ENCODE data around the gene GRPEL1. TPM values are rescaled to one million over a fixed set of nuclear protein-coding genes. Genes with fewer than 3 reads are reported as not detected.
A peak's percentile ranks its signal among the peaks of the same experiment; 100 is the strongest.

The GRPEL1 gene
- polyA plus RNA-seq, 3 donors = 44.1 to 49.6 (median 45.4) TPM

DNA sequence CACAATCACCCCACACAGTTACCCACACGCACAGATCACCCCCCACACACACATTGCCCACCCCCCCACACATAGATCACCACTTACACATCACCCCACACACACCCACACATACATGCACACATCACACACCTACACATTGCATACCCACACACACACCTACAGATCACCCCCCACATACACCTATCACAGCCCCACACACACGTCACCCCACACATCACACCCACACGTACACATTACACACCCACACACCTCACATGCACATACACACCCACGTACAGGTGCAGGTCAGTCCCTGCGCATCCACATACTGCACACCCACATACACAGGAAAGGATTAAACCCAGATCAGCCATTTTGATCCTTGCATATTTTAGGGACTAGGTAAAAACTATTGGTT is 40.0 kb downstream of the GRPEL1 start:
- Histone ChIP-seq H3K9me3 (replicated peaks in 1 of 2; ENCODE audit: control insufficient read depth in 1 of 2, insufficient read depth in 1 of 2, low read length in 2 of 2) (no peaks in the 10 kb centered on the region), H2AFZ (ENCODE audit: insufficient read depth, low read depth, low read length, poor library complexity, severe bottlenecking) (no peak overlapping the region), H3K27me3 (ENCODE audit: control insufficient read depth in 2 of 2, insufficient read depth in 2 of 2, low read length in 2 of 2) (no peaks in the 10 kb centered on the region), H3K27ac (ENCODE audit: low read depth in 1 of 2, low read length in 2 of 2) (no peak overlapping the region), H3K36me3 (replicated peaks in 1 of 2; ENCODE audit: control insufficient read depth in 1 of 2, insufficient read depth in 2 of 2, low read length in 2 of 2) (peaks cover 82 to 100% of the 10 kb centered on the region in 2 donors), H3K9ac (ENCODE audit: insufficient read depth, low read length, poor library complexity, severe bottlenecking) (no peak overlapping the region), H3K79me2 (ENCODE audit: insufficient read depth, low read length) (no peaks in the 10 kb centered on the region), H3K4me1 (ENCODE audit: control insufficient read depth in 1 of 2, insufficient read depth in 2 of 2, low read length in 2 of 2) (no peaks in the 10 kb centered on the region), H4K20me1 (ENCODE audit: insufficient read depth, low read length) (peaks cover 63% of the 10 kb centered on the region), H3K4me3 (replicated peaks in 1 of 3; ENCODE audit: low read depth in 2 of 3, low read length in 3 of 3) (no peak overlapping the region), H3K4me2 (replicated peaks; ENCODE audit: extremely low read depth, low read length, poor library complexity, severe bottlenecking) (no peak overlapping the region)
- peaks cover 0 to 3% (median 0%) of the 10 kb centered on the region in 3 donors for H3K27me3 Mint-ChIP-seq (ENCODE audit: low read depth in 3 of 3)
- no peaks in the 10 kb centered on the region for H3K4me1 Mint-ChIP-seq
- H3K9me3 Mint-ChIP-seq = peaks cover 0 to 2% (median 0%) of the 10 kb centered on the region in 7 donors
- DNase-seq = no peak
- intact Hi-C loops (cut with micrococcal nuclease) = no loop called here
- no peak overlapping the region for H3K27ac Mint-ChIP-seq
- peaks cover 87 to 96% of the 10 kb centered on the region in 2 donors for H3K36me3 Mint-ChIP-seq
- no peak overlapping the region for H3K4me3 Mint-ChIP-seq
- TF ChIP-seq, protein P1, sequence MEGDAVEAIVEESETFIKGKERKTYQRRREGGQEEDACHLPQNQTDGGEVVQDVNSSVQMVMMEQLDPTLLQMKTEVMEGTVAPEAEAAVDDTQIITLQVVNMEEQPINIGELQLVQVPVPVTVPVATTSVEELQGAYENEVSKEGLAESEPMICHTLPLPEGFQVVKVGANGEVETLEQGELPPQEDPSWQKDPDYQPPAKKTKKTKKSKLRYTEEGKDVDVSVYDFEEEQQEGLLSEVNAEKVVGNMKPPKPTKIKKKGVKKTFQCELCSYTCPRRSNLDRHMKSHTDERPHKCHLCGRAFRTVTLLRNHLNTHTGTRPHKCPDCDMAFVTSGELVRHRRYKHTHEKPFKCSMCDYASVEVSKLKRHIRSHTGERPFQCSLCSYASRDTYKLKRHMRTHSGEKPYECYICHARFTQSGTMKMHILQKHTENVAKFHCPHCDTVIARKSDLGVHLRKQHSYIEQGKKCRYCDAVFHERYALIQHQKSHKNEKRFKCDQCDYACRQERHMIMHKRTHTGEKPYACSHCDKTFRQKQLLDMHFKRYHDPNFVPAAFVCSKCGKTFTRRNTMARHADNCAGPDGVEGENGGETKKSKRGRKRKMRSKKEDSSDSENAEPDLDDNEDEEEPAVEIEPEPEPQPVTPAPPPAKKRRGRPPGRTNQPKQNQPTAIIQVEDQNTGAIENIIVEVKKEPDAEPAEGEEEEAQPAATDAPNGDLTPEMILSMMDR (IDR thresholded peaks at IDR 0.05) = no peak
- WGBS (ENCODE audit: insufficient coverage) = 97% methylated on average over 3 of the region's 5 CpGs

DNA sequence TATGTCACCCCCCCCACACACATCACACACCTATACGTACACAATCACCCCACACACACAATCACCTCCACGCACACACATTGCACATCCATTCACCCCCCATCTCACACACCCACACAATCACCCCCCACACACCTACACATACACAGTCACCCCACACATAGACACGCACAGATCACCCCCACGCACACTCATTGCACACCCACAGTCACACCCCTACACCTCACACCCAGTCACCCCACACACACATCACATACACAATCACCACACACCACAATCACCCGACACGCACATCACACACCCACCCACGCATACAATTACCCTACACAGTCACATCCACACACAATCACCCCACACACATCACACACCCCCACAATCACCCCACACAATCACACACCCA is 40.6 kb downstream of the GRPEL1 start:
- H3K27me3 ChIP-seq (ENCODE audit: control insufficient read depth in 2 of 2, insufficient read depth in 2 of 2, low read length in 2 of 2) = no peaks in the 10 kb centered on the region
- H3K9me3 ChIP-seq (replicated peaks in 1 of 2; ENCODE audit: control insufficient read depth in 1 of 2, insufficient read depth in 1 of 2, low read length in 2 of 2) = no peaks in the 10 kb centered on the region
- 97% methylated on average over 6 of the region's 7 CpGs for WGBS (ENCODE audit: insufficient coverage)
- H3K4me2 ChIP-seq (replicated peaks; ENCODE audit: extremely low read depth, low read length, poor library complexity, severe bottlenecking) = no peak overlapping the region
- intact Hi-C loops (cut with micrococcal nuclease) = no loop called here
- H2AFZ ChIP-seq (ENCODE audit: insufficient read depth, low read depth, low read length, poor library complexity, severe bottlenecking) = no peak overlapping the region
- TF ChIP-seq, protein P1 (IDR thresholded peaks at IDR 0.05) = no peak
- no peaks in the 10 kb centered on the region for H3K4me1 ChIP-seq (ENCODE audit: control insufficient read depth in 1 of 2, insufficient read depth in 2 of 2, low read length in 2 of 2)
- peaks cover 0 to 2% (median 0%) of the 10 kb centered on the region in 7 donors for H3K9me3 Mint-ChIP-seq
- no peak overlapping the region for H3K4me3 ChIP-seq (replicated peaks in 1 of 3; ENCODE audit: low read depth in 2 of 3, low read length in 3 of 3)
- no peaks in the 10 kb centered on the region for H3K79me2 ChIP-seq (ENCODE audit: insufficient read depth, low read length)
- peaks cover 83 to 97% of the 10 kb centered on the region in 2 donors for H3K36me3 ChIP-seq (replicated peaks in 1 of 2; ENCODE audit: control insufficient read depth in 1 of 2, insufficient read depth in 2 of 2, low read length in 2 of 2)
- no peak for DNase-seq
- peaks cover 64% of the 10 kb centered on the region for H4K20me1 ChIP-seq (ENCODE audit: insufficient read depth, low read length)
- peaks cover 0 to 3% (median 0%) of the 10 kb centered on the region in 3 donors for H3K27me3 Mint-ChIP-seq (ENCODE audit: low read depth in 3 of 3)
- no peak overlapping the region for H3K4me3 Mint-ChIP-seq
- H3K27ac ChIP-seq (ENCODE audit: low read depth in 1 of 2, low read length in 2 of 2) = no peak overlapping the region
- no peaks in the 10 kb centered on the region for H3K4me1 Mint-ChIP-seq
- peaks cover 84 to 94% of the 10 kb centered on the region in 2 donors for H3K36me3 Mint-ChIP-seq
- H3K27ac Mint-ChIP-seq = peak overlapping the region in 1 of 7 donors; percentile 43
- no peak overlapping the region for H3K9ac ChIP-seq (ENCODE audit: insufficient read depth, low read length, poor library complexity, severe bottlenecking)

Data from CD14-positive monocyte (primary cell).